Nephron (organoid): ENCODE measurements around the gene MMP15.

Experiments used
- H3K27ac Mint-ChIP-seq, 3 experiments: 2 replicates each; pipeline ENCODE4 v1.8.0; 2020; ENCODE audit warnings: mixed read lengths in 3 of 3, mild to moderate bottlenecking in 2 of 3, moderate library complexity in 1 of 3
- H3K27me3 Mint-ChIP-seq: 2 replicates; pipeline ENCODE4 v1.8.0; 2021; ENCODE audit warnings: low read depth, mild to moderate bottlenecking, moderate library complexity, mixed read lengths
- H3K36me3 Mint-ChIP-seq: 2 replicates; pipeline ENCODE4 v1.8.0; 2020; ENCODE audit warnings: low read depth, mixed read lengths
- H3K4me1 Mint-ChIP-seq: 2 replicates; pipeline ENCODE4 v1.8.0; 2020; ENCODE audit warnings: mixed read lengths
- H3K4me3 Mint-ChIP-seq, 3 experiments: 2 replicates each; pipeline ENCODE4 v1.8.0; 2020; ENCODE audit warnings: mild to moderate bottlenecking in 3 of 3, mixed read lengths in 3 of 3, moderate library complexity in 2 of 3
- H3K9me3 Mint-ChIP-seq: 2 replicates; pipeline ENCODE4 v1.8.0; 2020; ENCODE audit warnings: mixed read lengths
- TF ChIP-seq, protein P1 (sequence below), 3 experiments: fragments of 200-600 bp; sonication (generic); IDR thresholded peaks; one replicate each; pipeline ENCODE4 v1.5.0; 2021; ENCODE audit warnings: antibody characterized with exemption in 3 of 3; ENCODE audit not compliant: unreplicated experiment in 3 of 3

Gene MMP15

DNA sequence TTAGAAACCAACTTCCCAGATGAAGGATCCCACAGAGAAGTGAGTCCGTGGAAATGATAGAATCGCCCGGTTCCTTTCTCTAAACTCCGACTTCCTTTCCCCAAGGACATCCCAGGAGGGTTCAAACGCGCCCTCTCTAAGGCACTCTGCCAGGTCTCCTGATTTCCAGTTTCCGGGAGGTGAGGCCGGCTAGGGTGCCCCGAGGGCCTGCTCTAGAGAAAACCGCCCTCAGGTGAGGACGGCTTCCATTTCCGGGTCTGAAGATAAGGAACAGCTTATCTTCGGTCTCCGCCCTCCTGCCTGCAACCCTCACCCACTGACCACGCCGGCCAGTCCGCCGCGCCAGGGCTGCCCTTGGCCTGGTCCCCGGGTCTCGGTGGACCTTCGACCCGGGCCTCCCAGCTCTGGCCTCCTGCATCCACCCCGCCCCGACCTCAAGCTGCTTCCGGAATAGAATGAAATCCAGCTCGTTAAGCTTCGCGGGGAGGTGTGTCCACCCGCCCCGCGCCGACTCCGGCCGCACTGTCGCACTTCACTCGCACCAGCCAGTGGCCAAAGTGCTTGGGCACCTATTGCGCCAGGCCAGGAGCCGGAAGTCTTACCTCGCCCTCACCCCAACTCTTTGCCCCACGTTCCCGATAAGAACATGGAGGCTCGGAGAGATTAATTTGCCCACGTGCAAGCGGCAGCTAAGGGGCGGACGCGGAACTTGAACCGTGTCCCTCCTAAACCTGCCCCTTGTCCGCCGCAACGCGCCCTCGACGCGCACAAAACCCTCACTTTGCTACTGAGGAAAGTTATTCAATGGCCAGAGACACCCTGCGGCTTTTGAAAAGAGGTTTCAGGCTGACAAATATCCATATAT, 836 bp upstream of the MMP15 start:
- Mint-ChIP-seq H3K9me3 (no peaks in the 10 kb centered on the region), H3K27me3 (peaks cover 36% of the 10 kb centered on the region), H3K4me3 (peak overlapping the region; percentile 80 to 90 (median 89)), H3K36me3 (no peaks in the 10 kb centered on the region), H3K4me1 (peaks cover 50% of the 10 kb centered on the region), H3K27ac (peak overlapping the region in 2 of 3 experiments; percentile 35 to 74)
- TF ChIP-seq, protein P1, sequence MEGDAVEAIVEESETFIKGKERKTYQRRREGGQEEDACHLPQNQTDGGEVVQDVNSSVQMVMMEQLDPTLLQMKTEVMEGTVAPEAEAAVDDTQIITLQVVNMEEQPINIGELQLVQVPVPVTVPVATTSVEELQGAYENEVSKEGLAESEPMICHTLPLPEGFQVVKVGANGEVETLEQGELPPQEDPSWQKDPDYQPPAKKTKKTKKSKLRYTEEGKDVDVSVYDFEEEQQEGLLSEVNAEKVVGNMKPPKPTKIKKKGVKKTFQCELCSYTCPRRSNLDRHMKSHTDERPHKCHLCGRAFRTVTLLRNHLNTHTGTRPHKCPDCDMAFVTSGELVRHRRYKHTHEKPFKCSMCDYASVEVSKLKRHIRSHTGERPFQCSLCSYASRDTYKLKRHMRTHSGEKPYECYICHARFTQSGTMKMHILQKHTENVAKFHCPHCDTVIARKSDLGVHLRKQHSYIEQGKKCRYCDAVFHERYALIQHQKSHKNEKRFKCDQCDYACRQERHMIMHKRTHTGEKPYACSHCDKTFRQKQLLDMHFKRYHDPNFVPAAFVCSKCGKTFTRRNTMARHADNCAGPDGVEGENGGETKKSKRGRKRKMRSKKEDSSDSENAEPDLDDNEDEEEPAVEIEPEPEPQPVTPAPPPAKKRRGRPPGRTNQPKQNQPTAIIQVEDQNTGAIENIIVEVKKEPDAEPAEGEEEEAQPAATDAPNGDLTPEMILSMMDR (IDR thresholded peaks at IDR 0.05; ENCODE audit: unreplicated experiment in 3 of 3): no peak

DNA sequence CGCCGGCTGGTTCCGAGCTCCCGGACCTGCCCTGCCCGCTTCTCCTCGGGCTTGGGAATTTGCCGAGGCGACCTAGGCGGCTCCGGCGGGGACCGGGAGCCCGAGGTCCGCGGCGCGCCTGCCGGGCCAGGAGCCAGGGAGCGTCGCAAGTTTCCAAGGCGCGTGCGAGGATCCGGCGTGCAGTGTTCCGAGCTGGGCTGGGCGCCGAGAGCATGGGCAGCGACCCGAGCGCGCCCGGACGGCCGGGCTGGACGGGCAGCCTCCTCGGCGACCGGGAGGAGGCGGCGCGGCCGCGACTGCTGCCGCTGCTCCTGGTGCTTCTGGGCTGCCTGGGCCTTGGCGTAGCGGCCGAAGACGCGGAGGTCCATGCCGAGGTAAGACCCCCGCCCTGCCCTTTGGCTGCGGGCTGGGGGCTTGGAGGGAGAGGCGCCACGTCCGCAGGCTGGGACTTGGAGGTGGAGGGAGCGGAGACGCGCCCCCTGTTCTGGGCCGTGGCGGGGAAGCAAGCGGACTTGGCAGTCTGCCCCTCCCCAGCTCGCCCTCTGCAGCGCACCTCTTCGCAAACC, 668 bp downstream of the MMP15 start:
- no peaks in the 10 kb centered on the region for H3K36me3 Mint-ChIP-seq
- TF ChIP-seq, protein P1 (IDR thresholded peaks at IDR 0.05; ENCODE audit: unreplicated experiment in 3 of 3): peak in 1 of 3 experiments; percentile 13
- no peaks in the 10 kb centered on the region for H3K9me3 Mint-ChIP-seq
- no peak overlapping the region for H3K27ac Mint-ChIP-seq
- H3K4me3 Mint-ChIP-seq: peak overlapping the region; percentile 76 to 80 (median 79)
- H3K4me1 Mint-ChIP-seq: peaks cover 53% of the 10 kb centered on the region
- peaks cover 36% of the 10 kb centered on the region for H3K27me3 Mint-ChIP-seq

DNA sequence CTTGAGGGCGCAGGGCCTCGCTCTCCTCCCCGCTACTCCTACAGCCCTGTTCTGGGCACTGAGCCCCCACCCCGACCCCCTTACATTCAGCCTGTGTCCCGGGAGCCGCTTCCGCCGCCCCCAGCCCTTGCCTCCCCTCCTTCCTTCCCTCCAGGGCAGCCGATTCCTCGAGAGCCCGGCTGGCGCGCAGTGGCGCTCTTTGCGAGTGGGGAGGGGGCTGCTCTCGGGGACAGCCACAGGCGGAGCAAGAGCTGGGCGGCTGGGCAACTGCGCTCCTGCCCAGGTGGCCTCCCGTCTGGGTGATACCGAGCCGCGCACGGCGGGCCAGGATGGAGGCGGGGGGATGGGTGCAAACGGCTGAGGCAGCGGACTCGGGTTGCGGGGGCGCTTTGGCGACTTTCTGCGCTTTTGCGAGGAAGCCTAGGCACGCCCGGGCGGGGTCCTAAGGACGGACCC, 1.2 kb downstream of the MMP15 start:
- H3K4me1 Mint-ChIP-seq: peaks cover 49% of the 10 kb centered on the region
- H3K36me3 Mint-ChIP-seq: no peaks in the 10 kb centered on the region
- H3K4me3 Mint-ChIP-seq: peak overlapping the region; percentile 76 to 80 (median 79)
- TF ChIP-seq, protein P1 (IDR thresholded peaks at IDR 0.05; ENCODE audit: unreplicated experiment in 3 of 3): no peak
- H3K27ac Mint-ChIP-seq: no peak overlapping the region
- H3K9me3 Mint-ChIP-seq: no peaks in the 10 kb centered on the region
- H3K27me3 Mint-ChIP-seq: peaks cover 36% of the 10 kb centered on the region

DNA sequence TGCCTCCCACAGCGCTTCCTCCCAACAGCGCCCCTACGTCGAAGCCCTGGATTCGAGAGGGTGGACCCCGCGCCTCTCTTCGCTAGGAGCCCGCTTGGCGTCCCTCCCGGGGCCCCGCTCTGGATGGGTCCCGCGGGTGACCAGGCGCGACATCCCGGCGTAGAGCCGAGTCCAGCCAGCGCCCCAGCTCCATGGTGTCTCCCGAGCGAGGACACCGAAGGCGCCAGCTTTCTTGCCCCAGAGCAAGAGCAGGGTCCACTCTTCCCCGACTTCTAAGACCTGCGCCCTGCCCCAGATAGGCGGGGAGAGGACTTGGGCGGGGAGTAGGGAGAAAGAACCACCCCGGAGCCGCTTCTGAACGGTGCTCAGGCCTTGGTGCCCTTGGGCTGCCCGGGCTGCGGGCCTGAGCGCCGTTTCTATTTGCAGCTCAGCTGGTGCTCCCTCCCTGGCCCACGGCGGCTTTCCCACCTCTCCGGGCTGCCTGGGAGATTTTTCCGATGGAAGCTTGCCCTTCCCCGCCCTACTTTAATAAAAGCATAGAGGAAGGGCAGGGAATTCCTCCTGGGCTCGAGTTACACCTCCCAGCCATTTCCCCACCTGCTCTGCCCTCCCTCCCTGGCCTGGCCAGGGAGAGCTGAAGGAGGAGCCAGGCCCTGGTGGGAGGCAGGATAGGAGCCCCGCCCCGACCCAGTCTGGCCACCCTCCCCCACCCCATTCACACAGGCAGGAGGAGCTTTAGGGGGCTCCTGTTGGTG, 1.8 kb downstream of the MMP15 start:
- peaks cover 35% of the 10 kb centered on the region for H3K27me3 Mint-ChIP-seq
- no peaks in the 10 kb centered on the region for H3K36me3 Mint-ChIP-seq
- peak overlapping the region; percentile 79 to 81 (median 80) for H3K4me3 Mint-ChIP-seq
- peaks cover 46% of the 10 kb centered on the region for H3K4me1 Mint-ChIP-seq
- H3K27ac Mint-ChIP-seq: no peak overlapping the region
- H3K9me3 Mint-ChIP-seq: no peaks in the 10 kb centered on the region
- TF ChIP-seq, protein P1 (IDR thresholded peaks at IDR 0.05; ENCODE audit: unreplicated experiment in 3 of 3): no peak

DNA sequence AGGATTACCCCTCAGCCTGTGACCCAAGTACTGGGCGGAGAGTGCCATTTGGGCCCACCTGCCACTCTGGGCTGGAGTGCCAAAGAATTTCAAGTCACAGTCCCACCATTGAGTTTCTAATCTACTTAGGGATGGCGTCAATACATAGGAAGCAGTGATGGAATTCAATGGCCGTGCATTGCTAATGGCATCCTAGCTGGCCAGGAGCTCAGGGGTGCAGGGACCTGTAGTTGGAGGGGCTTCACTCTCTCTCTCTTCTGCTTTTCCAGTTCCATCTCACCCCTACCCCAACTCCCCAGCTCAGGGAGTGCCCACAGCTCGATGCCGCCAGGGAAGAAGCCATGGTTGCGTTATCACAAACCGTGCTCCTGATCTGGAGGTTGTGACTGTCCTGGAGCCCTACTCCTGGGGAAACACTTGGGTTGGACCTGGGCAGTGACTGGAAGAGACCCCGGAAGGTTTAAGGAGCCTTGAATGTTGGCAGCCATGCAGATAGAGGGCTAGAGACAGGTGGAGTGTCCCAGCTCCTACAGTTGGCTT, 2.4 kb downstream of the MMP15 start:
- H3K9me3 Mint-ChIP-seq: no peaks in the 10 kb centered on the region
- peaks cover 40% of the 10 kb centered on the region for H3K4me1 Mint-ChIP-seq
- TF ChIP-seq, protein P1 (IDR thresholded peaks at IDR 0.05; ENCODE audit: unreplicated experiment in 3 of 3): no peak
- H3K4me3 Mint-ChIP-seq: peak overlapping the region; percentile 75 to 81 (median 79)
- no peaks in the 10 kb centered on the region for H3K36me3 Mint-ChIP-seq
- no peak overlapping the region for H3K27ac Mint-ChIP-seq
- H3K27me3 Mint-ChIP-seq: peaks cover 29% of the 10 kb centered on the region
